Panc1 (cell line): ENCODE results near the gene UBA1. TPM values are rescaled to one million over a fixed set of nuclear protein-coding genes. Genes with fewer than 3 reads are reported as not detected.
A peak's percentile ranks its signal among the peaks of the same experiment; 100 is the strongest.

Experiments used
- ATAC-seq: fragments of 200-7000 bp; cut with Tn5 transposase; 2 replicates; pipeline ENCODE4 v1.9.1; 2020; ENCODE audit warnings: mild to moderate bottlenecking, moderate library complexity
- BruUV-seq: library from RNA; stranded (reverse); fragments of 400-500 nt; replicated peaks from 2 replicates; lab custom pipeline; 2021; lab: Mats Ljungman, UMichigan
- CTCF ChIA-PET: fragments of 300-600 bp; sonication (Branson Sonifier 250); formaldehyde crosslinking; loops from one replicate; lab custom pipeline; 2022; ENCODE audit warnings: antibody characterized with exemption; lab: Charles Lee
- POLR2A ChIA-PET: fragments of 300-600 bp; sonication (Branson Sonifier 250); formaldehyde crosslinking; loops from one replicate; lab custom pipeline; 2022; ENCODE audit warnings: antibody characterized with exemption; lab: Charles Lee
- DNase-seq: peaks from one replicate; pipeline ENCODE4 v3.0.0-alpha.2; 2010; ENCODE audit warnings: low read depth, low spot score
- H3K27ac ChIP-seq: 2 replicates; pipeline ENCODE4 v1.5.1; 2011; ENCODE audit warnings: mild to moderate bottlenecking, low read length, inconsistent platforms
- H3K27me3 ChIP-seq: fragments of 200-500 bp; sonication (Bioruptor generic); 2 replicates; pipeline ENCODE4 v1.6.0; 2014; ENCODE audit warnings: low read length, inconsistent platforms; ENCODE audit not compliant: control insufficient read depth, insufficient read depth
- H3K36me3 ChIP-seq: fragments of 200-500 bp; sonication (Bioruptor generic); 2 replicates; pipeline ENCODE4 v1.5.1; 2014; ENCODE audit warnings: inconsistent platforms, mild to moderate bottlenecking, low read length, moderate library complexity; ENCODE audit not compliant: control insufficient read depth, insufficient read depth
- H3K4me1 ChIP-seq: 2 replicates; pipeline ENCODE4 v1.5.1; 2011; ENCODE audit warnings: inconsistent platforms, mild to moderate bottlenecking, low read length, moderate library complexity; ENCODE audit not compliant: control insufficient read depth, insufficient read depth
- H3K4me3 ChIP-seq, 2 experiments: 2 replicates each; pipeline ENCODE4 v1.5.1; 2011 to 2012; ENCODE audit warnings: low read depth in 2 of 2, low read length in 2 of 2, mild to moderate bottlenecking in 2 of 2, inconsistent platforms in 1 of 2, moderate library complexity in 1 of 2
- H3K9me3 ChIP-seq: fragments of 200-500 bp; sonication (Bioruptor generic); 2 replicates; pipeline ENCODE4 v1.5.1; 2014; ENCODE audit warnings: low read depth, mild to moderate bottlenecking, inconsistent platforms, low read length, moderate library complexity; ENCODE audit not compliant: control insufficient read depth, insufficient read depth
- CTCF ChIP-seq: fragments of 450-650 bp; IDR thresholded peaks from 2 replicates; pipeline ENCODE4 v1.5.1; 2017; ENCODE audit warnings: mild to moderate bottlenecking
- POLR2AphosphoS5 ChIP-seq: IDR thresholded peaks from 2 replicates; pipeline ENCODE4 v1.6.1; 2012; ENCODE audit warnings: mild to moderate bottlenecking, low read depth, low read length, moderate library complexity
- REST ChIP-seq, 2 experiments: IDR thresholded peaks; 2 replicates each; pipeline ENCODE4 v1.6.1; 2011 to 2012; ENCODE audit warnings: low read depth in 2 of 2, control low read depth in 1 of 2, low read length in 1 of 2, mild to moderate bottlenecking in 1 of 2, moderate library complexity in 1 of 2; ENCODE audit not compliant: insufficient read depth in 1 of 2
- SIN3A ChIP-seq: IDR thresholded peaks from 2 replicates; pipeline ENCODE4 v1.6.1; 2012; ENCODE audit warnings: low read depth, mild to moderate bottlenecking, low read length, moderate library complexity, borderline replicate concordance; ENCODE audit not compliant: insufficient read depth
- TCF7L2 ChIP-seq: IDR thresholded peaks from 2 replicates; pipeline ENCODE4 v1.6.1; 2011; ENCODE audit warnings: mild to moderate bottlenecking, low read depth, low read length, inconsistent platforms
- in situ Hi-C: cut with HindIII; loops from 2 replicates; pipeline ENCODE4 v1.10.0; 2016; ENCODE audit warnings: low sequenced_read_pairs, low pct_unique_long_range_greater_than_20kb
- intact Hi-C: fragments of 100-400 bp; cut with micrococcal nuclease; formaldehyde crosslinking; loops from one replicate; pipeline ENCODE4 v1.10.0; 2022; ENCODE audit not compliant: unreplicated experiment
- total RNA-seq: library from RNA; stranded (reverse); gene quantifications from one replicate; pipeline ENCODE4 v1.2.1, GENCODE V29; 2021; ENCODE audit not compliant: unreplicated experiment

The UBA1 gene
- total RNA-seq, 1 experiment from 2014 or later: 302 TPM

GRCh38 chrX:47148946-47149345 lies 44.7 kb upstream of the UBA1 start:
- H3K27ac ChIP-seq: no peak overlapping the region
- H3K36me3 ChIP-seq: peaks cover 5% of the 10 kb centered on the region
- in situ Hi-C loops (no loop called here), intact Hi-C loops (no loop called here)
- H3K4me3 ChIP-seq: no peak overlapping the region
- no peaks in the 10 kb centered on the region for H3K9me3 ChIP-seq
- DNase-seq (no peak), ATAC-seq (no peak)
- TF ChIP-seq SIN3A (no peak), REST (IDR thresholded peaks at IDR 0.05; ENCODE audit: insufficient read depth in 1 of 2, low read depth in 2 of 2, low read length in 1 of 2) (no peak), POLR2AphosphoS5 (no peak), TCF7L2 (no peak), CTCF (no peak)
- H3K4me1 ChIP-seq: peaks cover 3% of the 10 kb centered on the region; the same call in 1 of the 2 replicates
- ChIA-PET CTCF (no interaction called here), POLR2A (no interaction called here)
- no peaks in the 10 kb centered on the region for H3K27me3 ChIP-seq
- no TSS peak for BruUV-seq

GRCh38 chrX:47151435-47151834 lies 42.2 kb upstream of the UBA1 start:
- intact Hi-C loops (no loop called here), in situ Hi-C loops (no loop called here)
- TSS peak; percentile 37 for BruUV-seq
- ChIA-PET POLR2A (no interaction called here), CTCF (no interaction called here)
- H3K4me3 ChIP-seq: no peak overlapping the region
- H3K36me3 ChIP-seq: peaks cover 5% of the 10 kb centered on the region
- ATAC-seq: no peak
- H3K4me1 ChIP-seq: peaks cover 3% of the 10 kb centered on the region; the same call in 1 of the 2 replicates
- H3K27me3 ChIP-seq: no peaks in the 10 kb centered on the region
- TF ChIP-seq REST (IDR thresholded peaks at IDR 0.05; ENCODE audit: insufficient read depth in 1 of 2, low read depth in 2 of 2, low read length in 1 of 2): no peak
- no peak for TF ChIP-seq SIN3A
- TF ChIP-seq POLR2AphosphoS5: no peak
- TF ChIP-seq CTCF: no peak
- no peak for TF ChIP-seq TCF7L2
- H3K9me3 ChIP-seq: no peaks in the 10 kb centered on the region
- no peak for DNase-seq
- H3K27ac ChIP-seq: no peak overlapping the region
